HepG2 (cell line): ENCODE data around the gene SAE1. TPM values are rescaled to one million over a fixed set of nuclear protein-coding genes. Genes with fewer than 3 reads are reported as not detected.
A peak's percentile ranks its signal among the peaks of the same experiment; 100 is the strongest.

Source experiments
- ATF3 ChIP-seq: sonication (generic); formaldehyde crosslinking; IDR thresholded peaks from 2 replicates; pipeline ENCODE4 v1.4.0; 2020; ENCODE audit warnings: missing genetic modification reagents
- CREM ChIP-seq, 2 experiments: sonication (generic) in 1 of 2; formaldehyde crosslinking in 1 of 2; IDR thresholded peaks; 2 replicates each; pipeline versions ENCODE4 v1.4.0 to v1.6.1; 2016 to 2020; ENCODE audit warnings: antibody characterized with exemption in 1 of 2, mild to moderate bottlenecking in 1 of 2, missing genetic modification reagents in 1 of 2
- HDAC6 ChIP-seq: fragments of 200-600 bp; sonication (generic); IDR thresholded peaks from 2 replicates; pipeline ENCODE4 v1.7.0; 2017; ENCODE audit warnings: mild to moderate bottlenecking, antibody characterized with exemption, low read length, low read depth
- IKZF1 ChIP-seq: fragments of 450-650 bp; IDR thresholded peaks from 2 replicates; pipeline ENCODE4 v1.7.1; 2016
- KLF12 ChIP-seq: sonication (generic); formaldehyde crosslinking; IDR thresholded peaks from 2 replicates; pipeline ENCODE4 v1.4.0; 2020; ENCODE audit warnings: missing genetic modification reagents, borderline replicate concordance
- MXI1 ChIP-seq: IDR thresholded peaks from 3 replicates; pipeline ENCODE4 v1.6.1; 2012; ENCODE audit warnings: low read depth, low read length, inconsistent platforms, borderline replicate concordance
- PRDM10 ChIP-seq: sonication (generic); formaldehyde crosslinking; IDR thresholded peaks from 2 replicates; pipeline ENCODE4 v1.4.0; 2020; ENCODE audit warnings: low read depth, missing genetic modification reagents
- SETDB1 ChIP-seq: sonication (generic); formaldehyde crosslinking; IDR thresholded peaks from 2 replicates; pipeline ENCODE4 v1.5.1; 2020; ENCODE audit warnings: missing genetic modification reagents, mild to moderate bottlenecking, borderline replicate concordance
- ZNF18 ChIP-seq: sonication (generic); formaldehyde crosslinking; IDR thresholded peaks from 2 replicates; pipeline ENCODE4 v1.8.0; 2022; ENCODE audit warnings: mild to moderate bottlenecking, missing genetic modification reagents; ENCODE audit not compliant: insufficient replicate concordance
- ZNF264 ChIP-seq: sonication (generic); formaldehyde crosslinking; IDR thresholded peaks from 2 replicates; pipeline ENCODE4 v1.4.0; 2020; ENCODE audit warnings: missing genetic modification reagents
- ZNF274 ChIP-seq: sonication (generic); formaldehyde crosslinking; IDR thresholded peaks from 2 replicates; pipeline ENCODE4 v1.5.1; 2020; ENCODE audit warnings: mild to moderate bottlenecking, missing genetic modification reagents
- ZNF280D ChIP-seq: sonication (generic); formaldehyde crosslinking; IDR thresholded peaks from 2 replicates; pipeline ENCODE4 v1.5.1; 2020; ENCODE audit warnings: mild to moderate bottlenecking, missing genetic modification reagents
- ZNF468 ChIP-seq: sonication (generic); formaldehyde crosslinking; IDR thresholded peaks from 2 replicates; pipeline ENCODE4 v1.8.0; 2022; ENCODE audit warnings: mild to moderate bottlenecking, moderate library complexity, missing genetic modification reagents
- ZNF652 ChIP-seq: IDR thresholded peaks from 2 replicates; pipeline ENCODE4 v1.6.1; 2016; ENCODE audit warnings: low read depth, borderline replicate concordance
- ZNF883 ChIP-seq: sonication (generic); formaldehyde crosslinking; IDR thresholded peaks from 2 replicates; pipeline ENCODE4 v1.5.1; 2020; ENCODE audit warnings: mild to moderate bottlenecking, missing genetic modification reagents; ENCODE audit errors: not compliant biosample characterization
- polyA plus RNA-seq, 8 experiments: library from polyadenylated mRNA; depleted of rRNA in 3 of 8; stranded (reverse) in 7 of 8; unstranded in 1 of 8; fragments of >200 nt; fragmentation: Illumina TruSeq in 4 of 8; extraction: Trizol in 4 of 8; gene quantifications; 2 replicates each; pipeline versions ENCODE4 v1.2.1 to v1.2.3, GENCODE V29; 2011 to 2016; ENCODE audit warnings: low read depth in 4 of 8, missing spikeins in 1 of 8, mixed read lengths in 1 of 8; ENCODE audit not compliant: insufficient read depth in 1 of 8
- total RNA-seq, 5 experiments: library from RNA; depleted of rRNA; stranded (reverse); fragments of >200 nt; fragmentation: Illumina TruSeq; extraction: Trizol; gene quantifications; 2 replicates each; pipeline ENCODE4 v1.2.3, GENCODE V29; 2016; ENCODE audit warnings: low read depth in 1 of 5
- TF ChIP-seq, protein P1 (sequence below): sonication (generic); formaldehyde crosslinking; IDR thresholded peaks from 2 replicates; pipeline ENCODE4 v1.9.0; 2021; ENCODE audit warnings: missing genetic modification reagents, borderline replicate concordance

SAE1 gene
- total and polyA plus RNA-seq, 2 of the 13 experiments (the other 11 are each of a cell fraction or from before 2014, with no cell fraction given) = 87.6 to 197 TPM

GRCh38 chr19:47113850-47114651 is 16.6 kb upstream of the SAE1 start (continued):
- TF ChIP-seq MXI1 = 0 out of 3 replicates have a peak, but pooled peaks have one; percentile 8
- TF ChIP-seq KLF12 (CRISPR knock-in tag) = no peak
- TF ChIP-seq IKZF1 = no peak
- TF ChIP-seq ZNF274 = no peak
- TF ChIP-seq, protein P1, sequence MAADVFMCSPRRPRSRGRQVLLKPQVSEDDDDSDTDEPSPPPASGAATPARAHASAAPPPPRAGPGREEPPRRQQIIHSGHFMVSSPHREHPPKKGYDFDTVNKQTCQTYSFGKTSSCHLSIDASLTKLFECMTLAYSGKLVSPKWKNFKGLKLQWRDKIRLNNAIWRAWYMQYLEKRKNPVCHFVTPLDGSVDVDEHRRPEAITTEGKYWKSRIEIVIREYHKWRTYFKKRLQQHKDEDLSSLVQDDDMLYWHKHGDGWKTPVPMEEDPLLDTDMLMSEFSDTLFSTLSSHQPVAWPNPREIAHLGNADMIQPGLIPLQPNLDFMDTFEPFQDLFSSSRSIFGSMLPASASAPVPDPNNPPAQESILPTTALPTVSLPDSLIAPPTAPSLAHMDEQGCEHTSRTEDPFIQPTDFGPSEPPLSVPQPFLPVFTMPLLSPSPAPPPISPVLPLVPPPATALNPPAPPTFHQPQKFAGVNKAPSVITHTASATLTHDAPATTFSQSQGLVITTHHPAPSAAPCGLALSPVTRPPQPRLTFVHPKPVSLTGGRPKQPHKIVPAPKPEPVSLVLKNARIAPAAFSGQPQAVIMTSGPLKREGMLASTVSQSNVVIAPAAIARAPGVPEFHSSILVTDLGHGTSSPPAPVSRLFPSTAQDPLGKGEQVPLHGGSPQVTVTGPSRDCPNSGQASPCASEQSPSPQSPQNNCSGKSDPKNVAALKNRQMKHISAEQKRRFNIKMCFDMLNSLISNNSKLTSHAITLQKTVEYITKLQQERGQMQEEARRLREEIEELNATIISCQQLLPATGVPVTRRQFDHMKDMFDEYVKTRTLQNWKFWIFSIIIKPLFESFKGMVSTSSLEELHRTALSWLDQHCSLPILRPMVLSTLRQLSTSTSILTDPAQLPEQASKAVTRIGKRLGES (CRISPR knock-in tag) = no peak
- no peak for TF ChIP-seq ZNF264
- TF ChIP-seq SETDB1 (CRISPR knock-in tag) = no peak
- TF ChIP-seq ZNF652 (CRISPR knock-in tag) = no peak
- TF ChIP-seq HDAC6 = no peak
- peak; percentile 45; the same call in 1 of the 2 replicates for TF ChIP-seq ZNF280D
- no peak for TF ChIP-seq PRDM10 (CRISPR knock-in tag)
- no peak for TF ChIP-seq ZNF883 (CRISPR knock-in tag)
- TF ChIP-seq ZNF468 = no peak
- TF ChIP-seq CREM (IDR thresholded peaks at IDR 0.05) = no peak
- no peak for TF ChIP-seq CREM (CRISPR knock-in tag; IDR thresholded peaks at IDR 0.05)
- TF ChIP-seq ZNF18 (CRISPR knock-in tag) = peak; percentile 72
- no peak for TF ChIP-seq ATF3 (CRISPR knock-in tag)
